HEK293 (cell line): ENCODE data around the gene NEK3.

ENCODE experiments used
- CTCF ChIA-PET: fragments of 350-600 bp; formaldehyde crosslinking; extraction: SDS; loops from one replicate; lab custom pipeline; 2021; ENCODE audit warnings: antibody characterized with exemption; lab: Yijun Ruan, JAX
- POLR2A ChIA-PET: fragments of 300-600 bp; formaldehyde crosslinking; extraction: SDS; loops from one replicate; lab custom pipeline; 2020; ENCODE audit warnings: antibody characterized with exemption, inconsistent platforms; lab: Yijun Ruan, JAX
- H3K27ac ChIP-seq: fragments of 200-500 bp; sonication (Bioruptor generic); 2 replicates; pipeline ENCODE4 v1.5.1; 2014; ENCODE audit warnings: low read depth, low read length, control low read depth, inconsistent platforms; ENCODE audit errors: extremely low read depth
- H3K36me3 ChIP-seq, 2 experiments: fragments of 200-500 bp in 1 of 2; sonication (Bioruptor generic) in 1 of 2; 1 replicate in 1 of 2; 2 replicates in 1 of 2; pipeline ENCODE4 v1.5.1; 2014 to 2017; ENCODE audit warnings: inconsistent platforms in 2 of 2, low read length in 2 of 2; ENCODE audit not compliant: control insufficient read depth in 2 of 2, insufficient read depth in 1 of 2
- H3K4me1 ChIP-seq: fragments of 200-500 bp; sonication (Bioruptor generic); 2 replicates; pipeline ENCODE4 v1.5.1; 2014; ENCODE audit warnings: mild to moderate bottlenecking, low read length, inconsistent platforms; ENCODE audit not compliant: control insufficient read depth, insufficient read depth
- H3K4me3 ChIP-seq: 2 replicates; pipeline ENCODE4 v1.5.1; 2011; ENCODE audit warnings: low read depth, mild to moderate bottlenecking, control low read depth, low read length, moderate library complexity
- H3K9me3 ChIP-seq: fragments of 200-500 bp; sonication (Bioruptor generic); 2 replicates; pipeline ENCODE4 v1.5.1; 2014; ENCODE audit warnings: low read depth, low read length, inconsistent platforms; ENCODE audit not compliant: control insufficient read depth, insufficient read depth
- AEBP2 ChIP-seq: fragments of 450-650 bp; formaldehyde crosslinking; IDR thresholded peaks from 2 replicates; pipeline ENCODE4 v1.5.1; 2016; ENCODE audit warnings: missing biosample characterization, missing genetic modification characterization, borderline replicate concordance
- BCL11A ChIP-seq: fragments of 450-650 bp; formaldehyde crosslinking; IDR thresholded peaks from 2 replicates; pipeline ENCODE4 v1.5.1; 2016; ENCODE audit warnings: low read depth, missing biosample characterization, missing genetic modification characterization
- HOXC10 ChIP-seq: sonication (generic); formaldehyde crosslinking; IDR thresholded peaks from 2 replicates; pipeline ENCODE4 v1.8.1; 2023; ENCODE audit warnings: mild to moderate bottlenecking, missing genetic modification reagents
- IKZF3 ChIP-seq: fragments of 450-650 bp; IDR thresholded peaks from 2 replicates; pipeline ENCODE4 v1.5.0; 2018; ENCODE audit warnings: missing biosample characterization, mild to moderate bottlenecking, missing genetic modification characterization, moderate library complexity
- PRDM2 ChIP-seq: fragments of 450-650 bp; formaldehyde crosslinking; IDR thresholded peaks from 2 replicates; pipeline ENCODE4 v1.5.1; 2016; ENCODE audit warnings: missing biosample characterization, missing genetic modification characterization, borderline replicate concordance
- SETDB1 ChIP-seq: IDR thresholded peaks from one replicate; pipeline ENCODE4 v1.6.1; 2017; ENCODE audit warnings: mild to moderate bottlenecking, low read length, moderate library complexity, mixed read lengths; ENCODE audit not compliant: insufficient read length
- TRIM28 ChIP-seq: IDR thresholded peaks from 2 replicates; pipeline ENCODE4 v1.6.1; 2011; ENCODE audit warnings: low read length, control low read depth, borderline replicate concordance
- ZBTB7A ChIP-seq: fragments of 450-650 bp; formaldehyde crosslinking; IDR thresholded peaks from 2 replicates; pipeline ENCODE4 v1.5.1; 2016; ENCODE audit warnings: low read depth, missing biosample characterization, missing genetic modification characterization
- ZFP37 ChIP-seq: fragments of 450-650 bp; formaldehyde crosslinking; IDR thresholded peaks from 2 replicates; pipeline ENCODE4 v1.5.1; 2016; ENCODE audit warnings: missing biosample characterization, missing genetic modification characterization
- ZFP41 ChIP-seq: fragments of 450-650 bp; formaldehyde crosslinking; IDR thresholded peaks from 2 replicates; pipeline ENCODE4 v1.5.1; 2016; ENCODE audit warnings: missing biosample characterization, missing genetic modification characterization, borderline replicate concordance
- ZFP69B ChIP-seq: fragments of 450-650 bp; formaldehyde crosslinking; IDR thresholded peaks from 2 replicates; pipeline ENCODE4 v1.5.1; 2016; ENCODE audit warnings: missing biosample characterization, missing genetic modification characterization
- ZNF10 ChIP-seq: fragments of 450-650 bp; formaldehyde crosslinking; IDR thresholded peaks from 2 replicates; pipeline ENCODE4 v1.5.1; 2017; ENCODE audit warnings: missing biosample characterization, missing genetic modification characterization
- ZNF132 ChIP-seq: fragments of 450-650 bp; formaldehyde crosslinking; IDR thresholded peaks from 2 replicates; pipeline ENCODE4 v1.5.1; 2017; ENCODE audit warnings: missing biosample characterization, missing genetic modification characterization, borderline replicate concordance
- ZNF16 ChIP-seq: fragments of 450-650 bp; formaldehyde crosslinking; IDR thresholded peaks from 2 replicates; pipeline ENCODE4 v1.5.1; 2016; ENCODE audit warnings: low read depth, missing biosample characterization, missing genetic modification characterization
- ZNF23 ChIP-seq: fragments of 450-650 bp; formaldehyde crosslinking; IDR thresholded peaks from 2 replicates; pipeline ENCODE4 v1.5.1; 2016; ENCODE audit warnings: missing biosample characterization, missing genetic modification characterization, borderline replicate concordance
- ZNF280C ChIP-seq: fragments of 450-650 bp; formaldehyde crosslinking; IDR thresholded peaks from 2 replicates; pipeline ENCODE4 v1.5.1; 2016; ENCODE audit warnings: missing biosample characterization, missing genetic modification characterization
- ZNF302 ChIP-seq: fragments of 450-650 bp; formaldehyde crosslinking; IDR thresholded peaks from 2 replicates; pipeline ENCODE4 v1.5.1; 2016; ENCODE audit warnings: missing biosample characterization, missing genetic modification characterization, low read depth
- ZNF335 ChIP-seq: fragments of 450-650 bp; formaldehyde crosslinking; conservative IDR thresholded peaks from 2 replicates; pipeline ENCODE4 v1.5.1; 2016; ENCODE audit warnings: missing biosample characterization, missing genetic modification characterization
- ZNF423 ChIP-seq: fragments of 450-650 bp; formaldehyde crosslinking; IDR thresholded peaks from 2 replicates; pipeline ENCODE4 v1.5.1; 2016; ENCODE audit warnings: missing biosample characterization, missing genetic modification characterization
- ZNF433 ChIP-seq: fragments of 450-650 bp; formaldehyde crosslinking; IDR thresholded peaks from 2 replicates; pipeline ENCODE4 v1.5.1; 2016; ENCODE audit warnings: missing biosample characterization, missing genetic modification characterization, low read depth
- ZNF514 ChIP-seq: fragments of 450-650 bp; formaldehyde crosslinking; IDR thresholded peaks from 2 replicates; pipeline ENCODE4 v1.5.1; 2016; ENCODE audit warnings: missing biosample characterization, missing genetic modification characterization
- ZNF561 ChIP-seq: fragments of 450-650 bp; IDR thresholded peaks from 2 replicates; pipeline ENCODE4 v1.5.1; 2018; ENCODE audit warnings: missing biosample characterization, missing genetic modification characterization, borderline replicate concordance
- ZNF624 ChIP-seq: fragments of 450-650 bp; formaldehyde crosslinking; IDR thresholded peaks from 2 replicates; pipeline ENCODE4 v1.5.1; 2017; ENCODE audit warnings: missing biosample characterization, missing genetic modification characterization
- ZNF645 ChIP-seq: fragments of 450-650 bp; formaldehyde crosslinking; IDR thresholded peaks from 2 replicates; pipeline ENCODE4; 2016; ENCODE audit warnings: missing biosample characterization, missing genetic modification characterization
- ZXDB ChIP-seq: fragments of 450-650 bp; formaldehyde crosslinking; IDR thresholded peaks from 2 replicates; pipeline ENCODE4 v1.5.1; 2016; ENCODE audit warnings: missing biosample characterization, missing genetic modification characterization

NEK3 gene

GRCh38 chr13:52130641-52131040 is 28.8 kb downstream of the NEK3 start (continued):
- TF ChIP-seq ZNF280C: no peak
- no peak for TF ChIP-seq ZXDB (tag by site-specific recombination)

GRCh38 chr13:52128714-52129700 is 30.4 kb downstream of the NEK3 start, which contains the start of gene NEK5:
Gene NEK5, minus strand, starts transcription at chr13:52129073. Its CDS starts 1,591 bp downstream, at chr13:52127482.
- Histone ChIP-seq H3K4me1 (no peaks in the 10 kb centered on the region), H3K4me3 (peak within 1 kb of the TSS; percentile 70), H3K36me3 (peaks cover 0 to 24% of the 10 kb centered on the region in 2 experiments; a peak in 1 of 3 replicates), H3K27ac (no peak within 1 kb of the TSS), H3K9me3 (no peaks in the 10 kb centered on the region)
- CTCF ChIA-PET: interaction anchor here (0.6 to 4.0 kb wide), 15 partner anchors 14 to 1003 kb away, joined by 3 to 30 read pairs (median 4); partner anchors contain the start of gene NEK3
- POLR2A ChIA-PET: no interaction called here
- peak; percentile 10 for TF ChIP-seq ZNF335 (tag by site-specific recombination)
- no peak for TF ChIP-seq ZNF624 (tag by site-specific recombination)
- TF ChIP-seq PRDM2 (tag by site-specific recombination): no peak
- TF ChIP-seq TRIM28: no peak
- TF ChIP-seq ZFP41 (tag by site-specific recombination): no peak
- TF ChIP-seq ZNF10 (tag by site-specific recombination): no peak
- TF ChIP-seq ZNF132 (tag by site-specific recombination): no peak
- TF ChIP-seq ZFP37 (tag by site-specific recombination): 0 out of 2 replicates have a peak, but pooled peaks have one; percentile 30
- no peak for TF ChIP-seq HOXC10 (CRISPR knock-in tag)
- TF ChIP-seq ZNF561 (tag by site-specific recombination): 0 out of 2 replicates have a peak, but pooled peaks have one; percentile 16
- no peak for TF ChIP-seq BCL11A
- no peak for TF ChIP-seq ZNF433 (tag by site-specific recombination)
- TF ChIP-seq IKZF3 (tag by site-specific recombination): peak; percentile 68
- TF ChIP-seq ZNF514 (tag by site-specific recombination): no peak
- no peak for TF ChIP-seq ZNF23 (tag by site-specific recombination)
- TF ChIP-seq ZBTB7A: no peak
- TF ChIP-seq ZNF302: no peak
- no peak for TF ChIP-seq ZNF423
- TF ChIP-seq AEBP2 (tag by site-specific recombination): no peak
- no peak for TF ChIP-seq ZFP69B (tag by site-specific recombination)
- TF ChIP-seq SETDB1: no peak
- no peak for TF ChIP-seq ZNF16 (tag by site-specific recombination)
- no peak for TF ChIP-seq ZNF645 (tag by site-specific recombination)
